Neuron (in vitro differentiated cells): ENCODE measurements around the gene GCNT4.

Experiments used
- H2AFZ ChIP-seq: one replicate; pipeline ENCODE4 v1.6.1; 2013; ENCODE audit warnings: low read depth, mild to moderate bottlenecking, inconsistent platforms, low read length, moderate library complexity
- H3K27me3 ChIP-seq: one replicate; pipeline ENCODE4 v1.6.1; 2013; ENCODE audit warnings: low read length; ENCODE audit not compliant: insufficient read depth
- H3K36me3 ChIP-seq: one replicate; pipeline ENCODE4 v1.6.1; 2013; ENCODE audit warnings: low read length; ENCODE audit not compliant: insufficient read depth
- H3K4me1 ChIP-seq: one replicate; pipeline ENCODE4 v1.6.1; 2013; ENCODE audit warnings: low read length; ENCODE audit not compliant: insufficient read depth
- H3K4me3 ChIP-seq: 2 replicates; pipeline ENCODE4 v1.5.1; 2013; ENCODE audit warnings: mild to moderate bottlenecking, low read length, moderate library complexity
- H3K9me3 ChIP-seq: one replicate; pipeline ENCODE4 v1.6.1; 2013; ENCODE audit warnings: low read length

The GCNT4 gene

DNA sequence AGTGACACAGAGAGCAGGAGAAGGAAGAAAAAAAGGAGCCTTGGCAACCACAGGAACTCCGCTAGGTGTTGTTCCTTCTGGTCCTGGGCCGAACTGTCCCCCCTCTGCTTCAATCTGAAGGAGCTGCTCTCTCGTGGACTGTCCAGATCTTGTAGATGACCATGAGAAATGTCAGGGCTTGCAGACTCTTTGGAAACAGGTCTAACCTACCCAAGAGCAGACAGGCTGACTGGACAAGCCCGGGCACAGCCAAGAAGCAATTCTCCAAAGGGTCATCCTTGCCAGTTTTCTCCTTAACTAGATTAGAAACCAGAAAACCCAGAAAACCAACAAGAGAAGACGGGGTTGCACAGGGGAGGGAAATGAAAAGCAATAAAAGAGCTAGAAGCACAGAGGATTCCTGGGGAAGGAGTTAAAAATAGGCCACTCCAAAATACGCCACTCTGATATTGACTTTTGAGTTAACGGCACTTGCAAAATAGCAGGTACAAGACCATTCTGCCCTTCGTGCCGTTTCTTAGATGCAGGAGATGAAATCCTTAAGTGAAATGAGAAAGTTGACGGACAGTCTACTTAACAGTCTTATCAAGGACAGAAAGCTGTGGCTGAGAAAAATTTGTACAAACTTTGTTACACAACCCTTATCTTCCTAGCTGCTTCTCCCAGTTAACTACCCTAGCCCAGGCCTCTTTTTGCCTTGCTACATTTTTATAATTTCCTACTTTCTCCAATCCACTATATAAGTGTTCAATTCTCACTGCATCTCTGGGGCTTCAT lies 5.8 kb downstream of the GCNT4 start:
- no peak overlapping the region for H3K4me3 ChIP-seq

DNA sequence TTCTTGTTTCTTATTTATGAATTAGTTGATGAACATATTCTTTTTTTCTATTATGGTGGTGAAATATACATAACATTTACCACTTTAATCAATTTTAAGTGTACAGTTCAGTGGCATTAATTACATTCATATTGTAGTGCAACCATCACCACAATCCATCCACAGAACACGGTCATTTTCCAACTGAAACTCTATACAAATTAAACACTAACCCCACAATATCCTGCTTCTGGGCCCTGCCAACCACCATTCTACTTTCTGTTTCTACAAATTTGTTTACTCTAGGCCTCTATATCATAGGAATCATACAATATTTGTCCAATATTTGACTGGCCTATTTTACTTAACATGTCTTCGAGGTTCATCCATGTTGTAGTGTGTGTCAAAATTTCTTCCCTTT lies 7.3 kb downstream of the GCNT4 start:
- H3K4me1 ChIP-seq = no peaks in the 10 kb centered on the region
- no peaks in the 10 kb centered on the region for H3K36me3 ChIP-seq
- no peaks in the 10 kb centered on the region for H3K27me3 ChIP-seq
- H3K9me3 ChIP-seq = no peaks in the 10 kb centered on the region
- H2AFZ ChIP-seq = no peak overlapping the region
- no peak overlapping the region for H3K4me3 ChIP-seq

More for the DNA sequence above, 5.8 kb downstream of the GCNT4 start:
- no peaks in the 10 kb centered on the region for H3K36me3 ChIP-seq
- peaks cover 6% of the 10 kb centered on the region for H3K27me3 ChIP-seq
- H2AFZ ChIP-seq = no peak overlapping the region
- no peaks in the 10 kb centered on the region for H3K9me3 ChIP-seq
- H3K4me1 ChIP-seq = peaks cover 6% of the 10 kb centered on the region

DNA sequence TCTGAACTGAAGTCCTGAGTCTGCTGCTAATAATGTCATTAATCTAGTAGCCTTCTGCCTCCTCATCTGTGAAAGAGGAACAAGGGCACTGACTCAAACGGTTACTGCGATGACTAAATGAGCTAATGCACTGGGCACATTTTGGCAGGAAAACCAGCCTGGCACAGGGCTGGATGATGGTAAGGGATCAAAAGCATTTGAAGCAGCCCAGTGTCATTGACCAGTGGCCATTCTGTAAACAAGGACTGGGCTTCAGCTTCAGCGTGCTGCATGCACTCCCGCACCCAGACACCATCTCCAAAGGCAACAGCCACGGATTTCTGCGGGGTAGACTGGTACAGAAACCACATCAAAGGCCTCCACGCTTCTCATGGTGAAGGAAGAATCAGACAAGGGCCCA lies 8.0 kb downstream of the GCNT4 start:
- H2AFZ ChIP-seq = no peak overlapping the region
- H3K36me3 ChIP-seq = no peaks in the 10 kb centered on the region
- H3K9me3 ChIP-seq = no peaks in the 10 kb centered on the region
- H3K4me1 ChIP-seq = no peaks in the 10 kb centered on the region
- no peak overlapping the region for H3K4me3 ChIP-seq
- no peaks in the 10 kb centered on the region for H3K27me3 ChIP-seq

DNA sequence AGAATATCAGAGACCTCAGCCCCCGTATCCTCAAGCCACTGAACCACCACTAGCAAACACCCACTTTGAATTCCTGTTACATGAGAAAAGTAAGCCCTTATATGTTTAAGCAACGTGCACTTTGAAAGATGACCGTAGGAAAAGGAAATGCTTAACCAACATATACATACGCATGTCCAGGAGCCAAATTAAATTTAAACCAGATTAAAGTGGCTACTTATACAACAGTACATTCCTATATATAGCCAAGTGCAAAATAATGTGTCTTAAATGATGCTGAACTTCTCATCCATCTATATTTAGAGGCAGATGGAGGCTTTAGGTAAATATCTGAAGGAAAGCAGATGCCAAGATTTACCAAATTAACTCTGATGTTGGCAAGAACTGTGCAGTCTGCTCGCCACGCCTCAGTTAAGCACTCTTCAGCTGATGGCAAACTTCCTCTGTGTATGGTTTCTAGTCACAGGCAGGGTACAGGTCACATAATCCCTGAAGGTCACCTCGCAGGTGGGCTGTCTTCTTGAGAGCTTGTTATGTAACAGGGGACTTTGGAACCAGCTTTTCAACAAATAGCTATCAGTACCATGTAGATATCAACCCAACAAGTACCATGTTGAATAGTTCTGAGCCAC lies 8.6 kb downstream of the GCNT4 start:
- Histone ChIP-seq H3K4me3 (no peak overlapping the region), H3K4me1 (no peaks in the 10 kb centered on the region), H3K36me3 (no peaks in the 10 kb centered on the region), H3K9me3 (no peaks in the 10 kb centered on the region), H2AFZ (no peak overlapping the region), H3K27me3 (no peaks in the 10 kb centered on the region)

DNA sequence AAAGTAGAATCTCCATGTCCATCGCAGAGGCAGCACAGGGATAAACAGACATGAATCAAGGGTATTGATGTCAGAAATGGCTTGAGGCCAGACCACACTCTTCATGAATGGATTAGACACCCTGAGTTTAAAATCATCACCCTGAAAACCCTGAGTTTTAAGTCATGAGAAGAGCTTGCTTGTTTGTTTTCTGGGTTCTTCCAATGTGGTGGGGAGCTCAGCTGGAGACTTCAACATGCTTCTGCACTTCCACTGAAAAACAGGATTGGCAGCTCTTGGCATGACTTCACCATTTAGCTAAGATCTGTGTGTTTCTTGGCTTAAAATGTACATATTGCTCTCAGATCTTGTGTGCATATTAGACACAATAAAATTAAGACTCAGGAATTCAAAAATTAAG lies 9.8 kb downstream of the GCNT4 start:
- no peaks in the 10 kb centered on the region for H3K27me3 ChIP-seq
- no peak overlapping the region for H3K4me3 ChIP-seq
- no peaks in the 10 kb centered on the region for H3K36me3 ChIP-seq
- H3K9me3 ChIP-seq = no peaks in the 10 kb centered on the region
- no peak overlapping the region for H2AFZ ChIP-seq
- H3K4me1 ChIP-seq = no peaks in the 10 kb centered on the region

DNA sequence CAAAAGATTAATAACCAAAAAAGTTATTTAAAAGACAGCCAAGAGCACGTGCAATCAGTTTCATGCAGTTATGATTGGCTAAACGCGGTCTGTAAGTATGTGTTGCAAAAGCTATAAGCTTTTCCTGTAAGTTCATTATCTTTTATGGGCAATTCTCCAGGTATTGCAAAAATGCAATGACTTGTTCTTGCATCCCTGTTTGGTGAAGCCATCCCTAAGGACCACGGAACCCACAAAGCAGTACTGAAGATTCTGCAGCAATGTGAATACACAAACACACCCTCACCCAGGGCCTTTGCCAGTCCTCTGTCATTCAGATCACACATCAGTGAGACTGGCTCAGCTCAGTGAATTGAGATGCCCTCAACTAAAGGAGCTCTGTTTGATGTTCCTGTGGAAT lies 11.4 kb downstream of the GCNT4 start:
- Histone ChIP-seq H2AFZ (no peak overlapping the region), H3K9me3 (no peaks in the 10 kb centered on the region), H3K4me3 (no peak overlapping the region), H3K27me3 (no peaks in the 10 kb centered on the region), H3K36me3 (no peaks in the 10 kb centered on the region), H3K4me1 (no peaks in the 10 kb centered on the region)

DNA sequence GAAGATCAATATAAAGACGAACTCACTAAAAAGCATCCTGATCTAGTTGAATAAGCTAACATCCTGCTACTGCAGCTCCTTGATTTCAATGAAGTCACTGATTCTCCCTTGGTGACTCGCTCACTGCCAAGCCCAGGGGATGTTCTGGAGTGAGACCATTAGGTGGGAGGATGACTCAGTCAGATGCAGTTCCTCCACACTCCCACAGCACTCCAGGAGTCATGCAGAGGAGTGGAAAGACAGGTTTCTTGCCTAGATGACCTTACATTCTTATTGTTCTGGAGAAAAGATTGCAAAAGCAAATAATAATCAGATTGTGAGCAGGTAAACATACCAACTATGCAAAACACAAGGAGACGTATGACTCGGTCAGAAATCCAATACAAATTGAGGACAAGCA lies 15.3 kb downstream of the GCNT4 start:
- Histone ChIP-seq H3K36me3 (no peaks in the 10 kb centered on the region), H3K27me3 (no peaks in the 10 kb centered on the region), H3K4me3 (no peak overlapping the region), H2AFZ (no peak overlapping the region), H3K9me3 (no peaks in the 10 kb centered on the region), H3K4me1 (no peaks in the 10 kb centered on the region)

DNA sequence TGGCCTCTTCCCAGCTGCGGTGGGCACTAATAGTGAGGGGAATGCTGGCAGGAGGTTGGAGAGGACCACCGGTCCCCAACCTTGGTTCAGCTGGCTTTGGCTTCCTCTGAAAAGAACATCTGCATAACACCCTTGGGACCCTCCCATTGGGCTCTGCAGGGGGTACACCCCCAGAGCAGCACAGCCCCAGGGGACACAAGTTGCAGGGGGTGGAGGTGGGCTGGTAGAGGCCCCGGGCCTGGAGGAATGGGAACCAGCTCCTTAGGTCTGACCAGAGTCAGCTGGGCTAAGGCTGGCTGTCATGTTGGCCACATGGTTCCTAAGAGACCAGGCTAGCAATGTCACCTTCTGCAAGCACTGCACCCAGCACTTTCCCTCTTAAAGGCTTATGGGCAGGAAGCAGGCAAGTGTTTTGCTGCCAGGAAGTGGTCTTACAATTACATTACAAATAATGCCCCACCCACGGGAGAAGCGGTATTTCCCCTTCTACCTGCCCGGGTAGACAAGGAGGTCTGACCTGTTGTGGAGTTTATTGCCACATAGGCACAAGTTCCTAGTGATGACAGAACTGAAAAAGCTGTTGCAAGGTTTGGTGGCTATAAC lies 18.1 kb downstream of the GCNT4 start:
- H3K9me3 ChIP-seq = no peaks in the 10 kb centered on the region
- H2AFZ ChIP-seq = no peak overlapping the region
- H3K4me3 ChIP-seq = no peak overlapping the region
- H3K27me3 ChIP-seq = no peaks in the 10 kb centered on the region
- no peaks in the 10 kb centered on the region for H3K36me3 ChIP-seq
- H3K4me1 ChIP-seq = no peaks in the 10 kb centered on the region

DNA sequence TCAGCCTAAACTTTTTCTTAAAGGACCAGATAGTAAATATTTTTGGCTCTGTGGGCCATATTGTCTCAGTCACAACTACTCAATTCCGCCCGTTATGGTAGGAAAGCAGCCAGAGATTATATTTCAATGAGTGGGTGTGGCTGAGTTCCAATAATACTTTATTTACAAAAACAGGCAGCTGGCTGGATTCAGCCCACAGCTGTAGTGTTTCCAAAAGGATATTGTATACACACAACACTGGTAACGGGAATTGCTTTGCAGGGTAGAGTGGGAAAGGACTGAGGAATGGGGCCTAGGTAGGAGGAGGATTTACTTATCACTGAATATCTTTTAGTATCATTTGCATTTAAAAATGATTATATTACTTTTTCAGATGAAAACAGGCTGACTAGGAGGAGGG lies 21.0 kb downstream of the GCNT4 start:
- Histone ChIP-seq H3K4me3 (no peak overlapping the region), H3K9me3 (no peaks in the 10 kb centered on the region), H2AFZ (no peak overlapping the region), H3K27me3 (no peaks in the 10 kb centered on the region), H3K4me1 (no peaks in the 10 kb centered on the region), H3K36me3 (no peaks in the 10 kb centered on the region)

DNA sequence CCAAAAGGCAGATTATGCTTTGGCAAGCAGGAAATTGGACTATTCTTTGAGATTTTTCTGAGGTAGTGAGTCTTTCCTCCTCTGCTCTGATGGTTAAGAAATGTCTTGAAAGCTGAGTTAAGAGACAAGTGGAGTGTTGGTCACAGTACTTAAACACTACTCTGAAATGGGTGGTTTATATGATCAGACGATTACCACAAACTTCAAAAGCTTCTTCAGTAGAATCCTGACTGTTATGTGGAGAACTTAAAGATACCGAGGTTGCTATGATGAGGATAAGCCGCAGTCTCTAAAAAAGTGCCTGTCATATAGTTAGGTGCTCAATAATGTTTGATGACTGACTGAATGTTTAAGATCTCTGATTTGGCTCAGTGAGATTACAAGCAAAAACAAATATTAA lies 24.3 kb downstream of the GCNT4 start:
- no peaks in the 10 kb centered on the region for H3K36me3 ChIP-seq
- H3K27me3 ChIP-seq = no peaks in the 10 kb centered on the region
- H3K4me3 ChIP-seq = no peak overlapping the region
- no peaks in the 10 kb centered on the region for H3K4me1 ChIP-seq
- H3K9me3 ChIP-seq = no peaks in the 10 kb centered on the region
- H2AFZ ChIP-seq = no peak overlapping the region

DNA sequence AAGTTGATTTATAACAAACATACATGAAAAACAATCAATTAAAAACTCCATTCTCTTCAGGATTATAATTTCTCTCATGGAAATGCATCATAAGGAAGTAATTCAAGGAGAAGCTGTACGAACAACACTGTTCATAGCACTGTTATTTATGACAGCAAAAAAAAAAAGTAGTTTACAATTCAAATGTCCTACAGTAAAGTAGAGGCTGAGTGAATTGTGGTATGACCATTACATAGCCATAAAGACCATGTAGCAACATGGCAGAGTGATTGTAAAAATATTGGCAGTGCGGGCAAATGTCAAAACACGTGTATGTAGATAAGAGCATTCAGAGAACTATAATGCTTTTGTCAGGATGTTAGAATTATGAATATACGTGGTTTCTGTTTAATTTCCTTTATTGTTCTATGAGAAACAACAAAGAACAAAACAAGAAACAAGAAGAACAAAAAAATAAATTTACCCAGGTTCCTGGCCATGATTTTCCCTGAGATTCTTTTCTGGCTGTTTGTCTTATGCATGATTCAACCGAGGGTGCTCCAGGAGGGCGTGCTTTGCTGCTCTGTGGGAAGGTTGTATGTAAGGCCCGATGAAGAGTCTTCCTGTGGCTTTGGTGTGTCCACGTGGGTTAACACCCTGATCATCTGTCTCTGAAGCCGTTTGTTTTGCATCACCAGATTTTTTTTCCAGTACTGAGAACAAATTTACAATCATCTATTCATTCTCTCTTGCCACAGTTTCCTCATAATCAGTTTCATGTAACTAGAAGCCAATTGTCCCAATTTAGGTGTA lies 28.8 kb downstream of the GCNT4 start:
- Histone ChIP-seq H3K9me3 (no peaks in the 10 kb centered on the region), H3K27me3 (no peaks in the 10 kb centered on the region), H3K4me1 (no peaks in the 10 kb centered on the region)

DNA sequence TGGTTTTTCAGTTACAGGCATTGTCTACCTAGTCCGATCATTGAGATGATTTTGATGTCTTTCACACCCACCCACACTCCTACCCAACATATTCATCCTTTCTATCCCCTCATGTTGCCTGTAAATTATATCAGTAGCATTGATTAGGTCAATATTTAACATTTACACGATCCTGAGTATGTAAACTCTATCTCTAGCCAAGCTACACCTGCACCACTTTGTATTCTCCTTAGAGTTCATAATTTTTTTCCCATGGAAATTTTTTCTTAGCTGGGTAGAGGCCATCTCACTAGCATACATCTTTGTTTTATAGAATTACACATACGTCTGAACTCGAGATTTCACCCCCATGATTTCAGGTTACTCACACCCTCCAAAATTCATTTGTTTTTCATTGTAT lies 30.6 kb downstream of the GCNT4 start:
- no peaks in the 10 kb centered on the region for H3K36me3 ChIP-seq
- H3K4me3 ChIP-seq = no peak overlapping the region
- no peaks in the 10 kb centered on the region for H3K4me1 ChIP-seq
- H3K27me3 ChIP-seq = no peaks in the 10 kb centered on the region
- H2AFZ ChIP-seq = no peak overlapping the region
- H3K9me3 ChIP-seq = no peaks in the 10 kb centered on the region

More for the DNA sequence above, 28.8 kb downstream of the GCNT4 start:
- H2AFZ ChIP-seq = no peak overlapping the region
- H3K36me3 ChIP-seq = no peaks in the 10 kb centered on the region
- no peak overlapping the region for H3K4me3 ChIP-seq

DNA sequence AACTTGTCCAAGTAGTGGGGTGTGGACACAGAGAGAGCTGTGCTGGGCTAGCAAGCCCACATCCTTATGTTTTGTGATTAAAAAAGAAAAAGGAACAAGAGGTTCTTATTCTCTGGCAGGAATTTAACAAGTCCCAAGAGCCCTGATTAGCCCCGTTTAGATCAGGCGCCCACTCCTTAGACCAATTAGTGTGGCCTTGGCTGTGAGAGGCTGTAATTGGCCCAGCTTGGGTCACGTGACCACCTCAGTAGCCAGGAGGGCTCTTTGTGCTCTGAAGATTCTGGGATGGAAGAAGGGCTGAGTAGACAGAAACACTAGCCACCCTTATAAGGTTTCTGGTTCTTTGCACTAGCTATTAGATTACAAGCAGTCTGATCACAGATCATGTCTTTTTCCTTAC lies 31.1 kb downstream of the GCNT4 start:
- no peaks in the 10 kb centered on the region for H3K27me3 ChIP-seq
- no peaks in the 10 kb centered on the region for H3K9me3 ChIP-seq
- H3K36me3 ChIP-seq = no peaks in the 10 kb centered on the region
- no peak overlapping the region for H3K4me3 ChIP-seq
- H2AFZ ChIP-seq = no peak overlapping the region
- H3K4me1 ChIP-seq = no peaks in the 10 kb centered on the region
